ENCODE results near the gene AGAP2. TPM values are rescaled to one million over a fixed set of nuclear protein-coding genes. Genes with fewer than 3 reads are reported as not detected.

The AGAP2 gene
- total and polyA plus RNA-seq, 2 of the 13 experiments (the other 11 are each of a cell fraction or from before 2014, with no cell fraction given) = 0.38 to 0.45 TPM

- TF ChIP-seq ZBTB4 (CRISPR knock-in tag; IDR thresholded peaks at IDR 0.05; ENCODE audit: borderline replicate concordance) = no peak
- peak; percentile 58; the same call in 1 of the 2 replicates for TF ChIP-seq EHMT2 (IDR thresholded peaks at IDR 0.05; ENCODE audit: borderline replicate concordance, low read depth, low read length)
- TF ChIP-seq ZNF275 (CRISPR knock-in tag; IDR thresholded peaks at IDR 0.05; ENCODE audit: borderline replicate concordance) = no peak
- 0 out of 2 replicates have a peak, but pooled peaks have one; percentile 16 for TF ChIP-seq IRF2 (CRISPR knock-in tag; IDR thresholded peaks at IDR 0.05)
- TF ChIP-seq JUND (CRISPR knock-in tag; IDR thresholded peaks at IDR 0.05) = no peak
Measured at GRCh38 chr12:57760347-57760982, 21.9 kb upstream of the AGAP2 start (continued).

- no TSS peak for BruUV-seq (replicated peaks)
- 25% methylated on average over 3 of the region's 3 CpGs for WGBS (ENCODE audit: low lambda C conversion rate)
- H3K27me3 ChIP-seq (ENCODE audit: control insufficient read depth in 1 of 2, insufficient read depth in 2 of 2, low read length in 2 of 2) = no peaks in the 10 kb centered on the region
- H3K4me1 ChIP-seq (ENCODE audit: insufficient read depth, low read length) = peaks cover 24% of the 10 kb centered on the region
- ChIA-PET CTCF (ENCODE audit: low intra/inter-chr PET ratio, low total read pairs) (interaction anchor here (2.3 kb wide), 1 partner anchor 146 kb away, joined by 10 read pairs; no protein-coding TSS in a partner anchor), POLR2A (interaction anchor here (1.1 to 3.5 kb wide), 2 partner anchors 13 to 23 kb away, joined by 3 to 11 read pairs; partner anchors contain the start of genes EEF1AKMT3, METTL1 and TSFM)
- peak; percentile 47 for ATAC-seq
- 0 out of 2 replicates have a peak, but pooled peaks cover 2% of the 10 kb centered on the region for H4K20me1 ChIP-seq (ENCODE audit: insufficient read depth, low read length)
- DNase-seq (ENCODE audit: low spot score) = peak; percentile 53
- H3K9ac ChIP-seq (ENCODE audit: insufficient read depth, low read depth, low read length) = no peak overlapping the region
- no peaks in the 10 kb centered on the region; a peak in 1 of 5 replicates for H3K36me3 ChIP-seq (replicated peaks in 1 of 2; ENCODE audit: control insufficient read depth in 1 of 2, insufficient read depth in 2 of 2, low read length in 2 of 2)
- in situ Hi-C loops (cut with HindIII; ENCODE audit: extremely low pct_ligation_motif_present, low pct_unique_long_range_greater_than_20kb) = no loop called here
- no peak overlapping the region for H3K4me2 ChIP-seq (ENCODE audit: low read depth, low read length)
- intact Hi-C loops (cut with micrococcal nuclease; ENCODE audit: unreplicated experiment) = no loop called here
- H3K9me3 ChIP-seq (ENCODE audit: low read length) = no peaks in the 10 kb centered on the region
- H3K79me2 ChIP-seq (ENCODE audit: insufficient read depth, low read length) = peaks cover 3% of the 10 kb centered on the region
- no peak overlapping the region for H2AFZ ChIP-seq (ENCODE audit: low read length)
- no peak overlapping the region for H3K4me3 ChIP-seq (replicated peaks in 1 of 3; ENCODE audit: insufficient read depth in 1 of 3, low read depth in 2 of 3, low read length in 3 of 3)
- peak; percentile 78 for FAIRE-seq
- H3K27ac ChIP-seq (ENCODE audit: extremely low read length, insufficient read depth, low read length) = no peak overlapping the region
- peak; percentile 32 for TF ChIP-seq STAG1 (CRISPR knock-in tag; IDR thresholded peaks at IDR 0.05)
- TF ChIP-seq MIER2 (CRISPR knock-in tag; IDR thresholded peaks at IDR 0.05) = 0 out of 2 replicates have a peak, but pooled peaks have one; percentile 21
- no peak for TF ChIP-seq FOSL1 (CRISPR knock-in tag; IDR thresholded peaks at IDR 0.05; ENCODE audit: borderline replicate concordance)
- TF ChIP-seq PRDM10 (CRISPR knock-in tag; IDR thresholded peaks at IDR 0.05; ENCODE audit: low read depth) = no peak
- TF ChIP-seq SMC3 (IDR thresholded peaks at IDR 0.05; ENCODE audit: low read length) = 0 out of 2 replicates have a peak, but pooled peaks have one; percentile 8
- no peak for TF ChIP-seq SKI (IDR thresholded peaks at IDR 0.05; ENCODE audit: partially characterized antibody)
Measured at GRCh38 chr12:57759360-57759980, 20.9 kb upstream of the AGAP2 start.
